ENCODE data around the gene DOCK9. TPM values are rescaled to one million over a fixed set of nuclear protein-coding genes. Genes with fewer than 3 reads are reported as not detected.

The DOCK9 gene
- total and polyA plus RNA-seq, 2 donors (not counting 1 experiment from before 2014, with no cell fraction given), result 18.5 to 28.0 TPM

- no peaks in the 10 kb centered on the region for H3K9me3 Mint-ChIP-seq (ENCODE audit: insufficient read depth)
- POLR2A ChIA-PET, result no interaction called here
Measured at GRCh38 chr13:98769736-98770135, 208.1 kb downstream of the DOCK9 start.

GRCh38 chr13:98768522-98768921 lies 209.3 kb downstream of the DOCK9 start:
- no peaks in the 10 kb centered on the region for H4K20me1 ChIP-seq (ENCODE audit: control insufficient read depth, insufficient read depth, low read length, poor library complexity, severe bottlenecking)
- no peak for DNase-seq
- CTCF ChIA-PET, result no interaction called here
- no peak overlapping the region for H3K4me2 ChIP-seq (replicated peaks; ENCODE audit: low read depth, low read length, poor library complexity, severe bottlenecking)
- H3K4me3 ChIP-seq (ENCODE audit: control extremely low read depth in 1 of 5, extremely low read depth in 1 of 5, insufficient read depth in 1 of 5, low read depth in 2 of 5, low read length in 4 of 5), result no peak overlapping the region
- H3K27me3 Mint-ChIP-seq, result peaks cover 21% of the 10 kb centered on the region
- H3K9me3 Mint-ChIP-seq (ENCODE audit: insufficient read depth), result no peaks in the 10 kb centered on the region
- no peak overlapping the region for H3K27ac ChIP-seq (ENCODE audit: low read length in 2 of 2)
- H3K27me3 ChIP-seq (replicated peaks in 1 of 4; ENCODE audit: control extremely low read depth in 1 of 4, control insufficient read depth in 3 of 4, insufficient read depth in 4 of 4, low read length in 3 of 4), result no peaks in the 10 kb centered on the region
- no peak overlapping the region for H3K9ac ChIP-seq (ENCODE audit: low read length)
- no peak for ATAC-seq (ENCODE audit: low read depth)
- no peaks in the 10 kb centered on the region for H3K4me1 ChIP-seq (ENCODE audit: control insufficient read depth in 2 of 2, insufficient read depth in 2 of 2, low read length in 2 of 2)
- H3K4me1 Mint-ChIP-seq, result no peaks in the 10 kb centered on the region
- intact Hi-C loops (cut with micrococcal nuclease), result no loop called here
- no peak overlapping the region for H3K27ac Mint-ChIP-seq
- H3K79me2 ChIP-seq (ENCODE audit: control insufficient read depth, insufficient read depth, low read length), result no peaks in the 10 kb centered on the region
- no peak for TF ChIP-seq CTCF (IDR thresholded peaks at IDR 0.05)
- no peak for TF ChIP-seq EZH2 (IDR thresholded peaks at IDR 0.05; ENCODE audit: borderline replicate concordance, insufficient read depth, low read depth, low read length, poor library complexity, severe bottlenecking)
- peaks cover 0 to 6% (median 0%) of the 10 kb centered on the region in 3 donors for H3K9me3 ChIP-seq (ENCODE audit: control extremely low read depth in 1 of 3, control insufficient read depth in 2 of 3, insufficient read depth in 1 of 3, low read length in 2 of 3)
- H2AFZ ChIP-seq (ENCODE audit: insufficient read depth, low read depth, low read length, poor library complexity, severe bottlenecking), result no peak overlapping the region
- POLR2A ChIA-PET, result no interaction called here
- WGBS (ENCODE audit: insufficient coverage), result 60% methylated on average over 1 of the region's 4 CpGs
- H3K4me3 Mint-ChIP-seq, result no peak overlapping the region
- no peaks in the 10 kb centered on the region for H3K36me3 ChIP-seq (replicated peaks in 1 of 2; ENCODE audit: control extremely low read depth in 1 of 2, control insufficient read depth in 1 of 2, extremely low read depth in 1 of 2, insufficient read depth in 2 of 2, low read length in 1 of 2)

More at GRCh38 chr13:98769736-98770135, 208.1 kb downstream of the DOCK9 start:
- Mint-ChIP-seq H3K27ac (no peak overlapping the region), H3K4me3 (no peak overlapping the region), H3K27me3 (peaks cover 21% of the 10 kb centered on the region), H3K4me1 (no peaks in the 10 kb centered on the region)
- no peak for TF ChIP-seq CTCF (IDR thresholded peaks at IDR 0.05)
- TF ChIP-seq EZH2 (IDR thresholded peaks at IDR 0.05; ENCODE audit: borderline replicate concordance, insufficient read depth, low read depth, low read length, poor library complexity, severe bottlenecking), result no peak
- H4K20me1 ChIP-seq (ENCODE audit: control insufficient read depth, insufficient read depth, low read length, poor library complexity, severe bottlenecking), result no peaks in the 10 kb centered on the region
- H3K4me1 ChIP-seq (ENCODE audit: control insufficient read depth in 2 of 2, insufficient read depth in 2 of 2, low read length in 2 of 2), result no peaks in the 10 kb centered on the region
- H3K4me3 ChIP-seq (ENCODE audit: control extremely low read depth in 1 of 5, extremely low read depth in 1 of 5, insufficient read depth in 1 of 5, low read depth in 2 of 5, low read length in 4 of 5), result no peak overlapping the region
- intact Hi-C loops (cut with micrococcal nuclease), result no loop called here
- peaks cover 0 to 8% (median 0%) of the 10 kb centered on the region in 3 donors for H3K9me3 ChIP-seq (ENCODE audit: control extremely low read depth in 1 of 3, control insufficient read depth in 2 of 3, insufficient read depth in 1 of 3, low read length in 2 of 3)
- H3K9ac ChIP-seq (ENCODE audit: low read length), result no peak overlapping the region
- H2AFZ ChIP-seq (ENCODE audit: insufficient read depth, low read depth, low read length, poor library complexity, severe bottlenecking), result no peak overlapping the region
- no peaks in the 10 kb centered on the region for H3K36me3 ChIP-seq (replicated peaks in 1 of 2; ENCODE audit: control extremely low read depth in 1 of 2, control insufficient read depth in 1 of 2, extremely low read depth in 1 of 2, insufficient read depth in 2 of 2, low read length in 1 of 2)
- CTCF ChIA-PET, result no interaction called here
- 56% methylated on average over 6 of the region's 7 CpGs for WGBS (ENCODE audit: insufficient coverage)
- DNase-seq, result no peak
- no peaks in the 10 kb centered on the region for H3K79me2 ChIP-seq (ENCODE audit: control insufficient read depth, insufficient read depth, low read length)
- ATAC-seq (ENCODE audit: low read depth), result no peak
- no peak overlapping the region for H3K4me2 ChIP-seq (replicated peaks; ENCODE audit: low read depth, low read length, poor library complexity, severe bottlenecking)
- H3K27ac ChIP-seq (ENCODE audit: low read length in 2 of 2), result no peak overlapping the region
- no peaks in the 10 kb centered on the region for H3K27me3 ChIP-seq (replicated peaks in 1 of 4; ENCODE audit: control extremely low read depth in 1 of 4, control insufficient read depth in 3 of 4, insufficient read depth in 4 of 4, low read length in 3 of 4)
